Omental fat pad (tissue), 4 donors: ENCODE measurements around the gene RRM2. TPM values are rescaled to one million over a fixed set of nuclear protein-coding genes. Genes with fewer than 3 reads are reported as not detected.
"Not testable (repeated sequence)": the region's sequence is repeated elsewhere in the genome, so short reads cannot be mapped to it uniquely, and the experiment has no call there.

Source experiments
- ATAC-seq: fragments of 150-250 bp; one replicate; pipeline ENCODE4 v1.9.1; 2016; ENCODE audit warnings: mild to moderate bottlenecking, moderate library complexity; ENCODE audit not compliant: low FRiP score
- DNase-seq: peaks from one replicate; pipeline ENCODE4 v3.0.0-alpha.2; 2019; ENCODE audit warnings: low spot score
- total RNA-seq, 4 donors: library from RNA; depleted of rRNA; stranded (reverse); fragments of >200 nt; gene quantifications; one replicate each; pipeline ENCODE4 v1.1.0, GENCODE V29; 2016
- TF ChIP-seq, protein P1 (sequence below), 3 donors: fragments of 450-650 bp; IDR thresholded peaks; one replicate each; pipeline ENCODE4 v1.5.1; 2016 to 2017; ENCODE audit warnings: antibody characterized with exemption in 3 of 3, mild to moderate bottlenecking in 3 of 3, moderate library complexity in 2 of 3

RRM2 gene
- total RNA-seq, 4 donors from 2014 or later = 0.46 to 9.8 (median 1.5) TPM

DNA sequence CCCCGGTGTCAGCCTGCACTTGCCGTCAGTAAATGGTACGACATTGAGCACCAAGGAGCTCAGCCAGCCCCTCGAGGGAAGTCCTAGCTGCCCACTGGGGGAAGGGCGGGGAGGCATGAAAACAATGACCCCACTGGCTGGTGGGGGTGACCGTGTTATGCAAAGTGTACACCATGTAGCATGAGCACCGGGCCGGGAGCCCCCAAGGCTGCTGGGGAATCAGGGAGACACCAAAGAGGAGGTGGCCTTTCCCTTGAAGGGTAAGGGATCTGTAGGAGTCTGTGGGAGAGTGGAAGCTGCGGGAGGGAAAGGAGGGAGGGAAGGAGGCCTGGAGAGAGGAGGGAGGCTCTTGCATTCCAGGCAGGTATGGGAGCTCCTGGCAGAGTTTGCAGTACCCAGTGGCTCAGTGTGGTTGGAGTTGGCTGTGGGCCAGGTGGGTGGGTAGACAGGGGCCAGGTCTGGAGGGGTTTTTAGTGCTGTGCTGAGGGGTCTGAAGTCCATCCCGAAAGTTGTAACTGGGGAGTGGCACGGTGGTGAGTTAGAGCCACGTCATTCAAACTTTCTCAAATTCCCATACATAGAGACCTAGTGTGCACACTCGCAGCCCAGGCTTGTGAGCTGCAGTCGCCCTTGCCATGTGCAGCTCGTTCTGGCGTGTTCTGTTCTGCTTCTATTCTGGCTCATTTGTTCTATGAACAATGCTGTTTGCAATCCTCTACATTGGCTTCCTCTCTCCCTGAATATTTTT lies 22.4 kb downstream of the RRM2 start:
- DNase-seq (no peak), ATAC-seq (no peak)
- TF ChIP-seq, protein P1, sequence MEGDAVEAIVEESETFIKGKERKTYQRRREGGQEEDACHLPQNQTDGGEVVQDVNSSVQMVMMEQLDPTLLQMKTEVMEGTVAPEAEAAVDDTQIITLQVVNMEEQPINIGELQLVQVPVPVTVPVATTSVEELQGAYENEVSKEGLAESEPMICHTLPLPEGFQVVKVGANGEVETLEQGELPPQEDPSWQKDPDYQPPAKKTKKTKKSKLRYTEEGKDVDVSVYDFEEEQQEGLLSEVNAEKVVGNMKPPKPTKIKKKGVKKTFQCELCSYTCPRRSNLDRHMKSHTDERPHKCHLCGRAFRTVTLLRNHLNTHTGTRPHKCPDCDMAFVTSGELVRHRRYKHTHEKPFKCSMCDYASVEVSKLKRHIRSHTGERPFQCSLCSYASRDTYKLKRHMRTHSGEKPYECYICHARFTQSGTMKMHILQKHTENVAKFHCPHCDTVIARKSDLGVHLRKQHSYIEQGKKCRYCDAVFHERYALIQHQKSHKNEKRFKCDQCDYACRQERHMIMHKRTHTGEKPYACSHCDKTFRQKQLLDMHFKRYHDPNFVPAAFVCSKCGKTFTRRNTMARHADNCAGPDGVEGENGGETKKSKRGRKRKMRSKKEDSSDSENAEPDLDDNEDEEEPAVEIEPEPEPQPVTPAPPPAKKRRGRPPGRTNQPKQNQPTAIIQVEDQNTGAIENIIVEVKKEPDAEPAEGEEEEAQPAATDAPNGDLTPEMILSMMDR (IDR thresholded peaks at IDR 0.05) = no peak

- TF ChIP-seq, protein P1 (IDR thresholded peaks at IDR 0.05) = no peak
- no peak for DNase-seq
- no peak for ATAC-seq
These were observed 23.2 kb downstream of the RRM2 start for GRCh38 chr2:10145519-10146357.

- DNase-seq = no peak
- TF ChIP-seq, protein P1 (IDR thresholded peaks at IDR 0.05) = no peak
- no peak for ATAC-seq
These were observed 23.9 kb downstream of the RRM2 start for GRCh38 chr2:10146366-10147005.

- DNase-seq, ATAC-seq: not testable (repeated sequence)
These were observed 24.6 kb downstream of the RRM2 start for GRCh38 chr2:10147050-10147660.

- DNase-seq = no peak
- no peak for ATAC-seq
- TF ChIP-seq, protein P1 (IDR thresholded peaks at IDR 0.05) = no peak
These were observed 25.7 kb downstream of the RRM2 start for GRCh38 chr2:10148268-10148667.

- no peak for ATAC-seq
- TF ChIP-seq, protein P1 (IDR thresholded peaks at IDR 0.05) = no peak
- DNase-seq = no peak
These were observed 27.1 kb downstream of the RRM2 start for GRCh38 chr2:10149635-10150034.

DNA sequence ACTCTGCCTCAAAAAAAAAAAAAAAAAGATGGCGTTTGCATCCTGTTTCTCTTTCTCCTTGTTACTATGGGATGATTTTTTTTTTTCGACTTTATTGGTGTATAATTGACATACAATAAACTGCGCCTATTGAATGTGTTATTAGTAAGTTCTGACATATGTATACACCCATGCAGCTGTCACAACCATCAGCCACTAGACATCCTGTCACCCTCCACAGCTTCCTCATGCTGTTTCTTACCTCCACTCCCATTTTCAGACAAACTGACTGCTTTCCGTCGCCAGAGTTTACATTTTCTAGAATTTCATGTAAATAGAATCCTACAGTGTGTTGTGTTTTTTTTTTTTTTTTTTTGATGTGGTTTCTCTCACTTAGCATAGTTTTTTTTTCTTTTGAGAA lies 27.9 kb downstream of the RRM2 start:
- DNase-seq = no peak
- ATAC-seq = no peak

More for the DNA sequence above, 27.9 kb downstream of the RRM2 start:
- TF ChIP-seq, protein P1 (IDR thresholded peaks at IDR 0.05) = no peak
